ENCODE results near the gene MYOCD. TPM values are rescaled to one million over a fixed set of nuclear protein-coding genes. Genes with fewer than 3 reads are reported as not detected.

Gene MYOCD
- total RNA-seq, 1 experiment from 2014 or later, result not detected

DNA sequence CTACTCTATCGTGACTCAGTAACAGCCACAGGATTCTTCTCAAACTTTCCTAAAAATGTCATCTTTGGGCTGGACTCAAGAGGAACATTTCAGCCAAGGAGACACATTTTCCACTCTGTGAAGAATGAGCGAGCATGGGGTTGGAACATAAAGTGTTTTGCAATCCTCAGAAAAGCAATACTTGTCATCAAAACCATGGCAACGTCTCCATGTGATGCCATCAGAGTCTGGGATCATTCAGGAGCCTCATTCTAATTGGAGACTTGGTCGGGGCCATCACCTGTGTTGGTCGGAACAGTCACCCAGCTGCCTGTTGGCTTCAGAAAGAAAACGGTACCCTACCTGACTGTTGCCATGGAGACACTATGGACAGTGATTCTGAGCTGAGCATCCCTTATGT is 25.5 kb downstream of the MYOCD start:
- intact Hi-C loops (cut with micrococcal nuclease; ENCODE audit: unreplicated experiment), result no loop called here
- no TSS peak for BruUV-seq (replicated peaks)
- ChIA-PET CTCF (no interaction called here), POLR2A (ENCODE audit: unreplicated experiment) (no interaction called here)
- TF ChIP-seq, protein P1, sequence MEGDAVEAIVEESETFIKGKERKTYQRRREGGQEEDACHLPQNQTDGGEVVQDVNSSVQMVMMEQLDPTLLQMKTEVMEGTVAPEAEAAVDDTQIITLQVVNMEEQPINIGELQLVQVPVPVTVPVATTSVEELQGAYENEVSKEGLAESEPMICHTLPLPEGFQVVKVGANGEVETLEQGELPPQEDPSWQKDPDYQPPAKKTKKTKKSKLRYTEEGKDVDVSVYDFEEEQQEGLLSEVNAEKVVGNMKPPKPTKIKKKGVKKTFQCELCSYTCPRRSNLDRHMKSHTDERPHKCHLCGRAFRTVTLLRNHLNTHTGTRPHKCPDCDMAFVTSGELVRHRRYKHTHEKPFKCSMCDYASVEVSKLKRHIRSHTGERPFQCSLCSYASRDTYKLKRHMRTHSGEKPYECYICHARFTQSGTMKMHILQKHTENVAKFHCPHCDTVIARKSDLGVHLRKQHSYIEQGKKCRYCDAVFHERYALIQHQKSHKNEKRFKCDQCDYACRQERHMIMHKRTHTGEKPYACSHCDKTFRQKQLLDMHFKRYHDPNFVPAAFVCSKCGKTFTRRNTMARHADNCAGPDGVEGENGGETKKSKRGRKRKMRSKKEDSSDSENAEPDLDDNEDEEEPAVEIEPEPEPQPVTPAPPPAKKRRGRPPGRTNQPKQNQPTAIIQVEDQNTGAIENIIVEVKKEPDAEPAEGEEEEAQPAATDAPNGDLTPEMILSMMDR (conservative IDR thresholded peaks at IDR 0.05), result no peak
- no peak for TF ChIP-seq EZH2 (IDR thresholded peaks at IDR 0.05; ENCODE audit: low read depth)
- no peaks in the 10 kb centered on the region for H3K36me3 ChIP-seq (ENCODE audit: low read depth)
- H3K4me2 ChIP-seq, result no peak overlapping the region
- H2AFZ ChIP-seq, result no peak overlapping the region
- H3F3A ChIP-seq (ENCODE audit: insufficient read depth, low read depth), result no peaks in the 10 kb centered on the region
- no peaks in the 10 kb centered on the region for H3K4me1 ChIP-seq (replicated peaks; ENCODE audit: insufficient read depth)
- no peaks in the 10 kb centered on the region for H3K9me2 ChIP-seq (ENCODE audit: insufficient read depth)
- no peaks in the 10 kb centered on the region for H3K9me3 ChIP-seq (ENCODE audit: insufficient read depth, low read depth)
- H3K27me3 ChIP-seq (ENCODE audit: insufficient read depth, low read depth), result no peaks in the 10 kb centered on the region
- H3K4me3 ChIP-seq, result no peak overlapping the region
- H3K79me2 ChIP-seq (ENCODE audit: low read depth), result no peaks in the 10 kb centered on the region
- H4K20me1 ChIP-seq (ENCODE audit: insufficient read depth), result no peaks in the 10 kb centered on the region
- H3K27ac ChIP-seq, result no peak overlapping the region
- no peak for DNase-seq

DNA sequence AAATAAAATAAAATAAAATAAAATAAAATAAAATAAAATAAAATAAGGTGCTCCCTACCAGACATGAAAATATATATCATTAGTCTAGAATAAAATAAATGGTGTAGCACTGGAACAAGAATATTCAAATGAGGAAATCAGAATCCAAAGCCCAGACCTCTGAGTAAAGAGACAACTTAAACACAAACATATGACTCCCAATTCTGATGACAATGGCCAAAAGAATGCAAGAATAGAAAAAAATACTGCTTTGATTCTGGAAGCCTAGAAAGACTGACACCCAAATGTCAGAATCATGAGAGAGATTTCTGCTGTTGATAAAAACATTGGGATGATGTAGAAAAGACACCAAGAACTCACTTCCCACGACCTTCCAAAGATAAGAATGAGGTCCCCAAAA is 27.9 kb downstream of the MYOCD start:
- no peaks in the 10 kb centered on the region for H4K20me1 ChIP-seq (ENCODE audit: insufficient read depth)
- H3K79me2 ChIP-seq (ENCODE audit: low read depth), result no peaks in the 10 kb centered on the region
- BruUV-seq (replicated peaks), result no TSS peak
- no peaks in the 10 kb centered on the region for H3K9me2 ChIP-seq (ENCODE audit: insufficient read depth)
- H2AFZ ChIP-seq, result no peak overlapping the region
- H3K4me2 ChIP-seq, result no peak overlapping the region
- TF ChIP-seq, protein P1 (conservative IDR thresholded peaks at IDR 0.05), result no peak
- TF ChIP-seq EZH2 (IDR thresholded peaks at IDR 0.05; ENCODE audit: low read depth), result no peak
- no peaks in the 10 kb centered on the region for H3F3A ChIP-seq (ENCODE audit: insufficient read depth, low read depth)
- no peaks in the 10 kb centered on the region for H3K4me1 ChIP-seq (replicated peaks; ENCODE audit: insufficient read depth)
- H3K27me3 ChIP-seq (ENCODE audit: insufficient read depth, low read depth), result no peaks in the 10 kb centered on the region
- intact Hi-C loops (cut with micrococcal nuclease; ENCODE audit: unreplicated experiment), result no loop called here
- no peaks in the 10 kb centered on the region for H3K36me3 ChIP-seq (ENCODE audit: low read depth)
- H3K27ac ChIP-seq, result no peak overlapping the region
- H3K4me3 ChIP-seq, result no peak overlapping the region
- DNase-seq, result no peak
- CTCF ChIA-PET, result no interaction called here
- POLR2A ChIA-PET (ENCODE audit: unreplicated experiment), result no interaction called here
- no peaks in the 10 kb centered on the region for H3K9me3 ChIP-seq (ENCODE audit: insufficient read depth, low read depth)

DNA sequence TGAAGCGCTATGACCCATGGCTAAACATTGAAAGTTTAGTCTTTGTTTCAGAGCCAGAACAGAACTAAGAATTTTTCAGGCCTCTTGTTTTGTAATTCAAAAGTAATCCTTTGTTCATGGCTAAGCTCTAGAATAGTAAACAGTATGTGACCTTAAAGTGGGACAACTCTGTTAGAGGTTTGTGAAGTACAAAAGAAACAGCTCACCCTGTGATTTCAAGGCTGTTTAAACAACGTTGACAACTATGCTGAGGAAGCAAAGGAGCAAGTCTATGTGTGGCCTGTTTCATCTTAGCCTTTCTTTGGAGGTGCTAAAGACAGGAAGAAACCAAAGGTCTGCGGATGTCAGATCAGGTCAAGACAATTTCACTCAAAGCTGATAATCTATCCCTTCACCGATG is 40.4 kb downstream of the MYOCD start:
- CTCF ChIA-PET, result no interaction called here
- Histone ChIP-seq H3K9me3 (ENCODE audit: insufficient read depth, low read depth) (no peaks in the 10 kb centered on the region), H3K27ac (no peak overlapping the region), H3K4me3 (no peak overlapping the region), H3K9me2 (ENCODE audit: insufficient read depth) (no peaks in the 10 kb centered on the region), H3F3A (ENCODE audit: insufficient read depth, low read depth) (no peaks in the 10 kb centered on the region), H2AFZ (no peak overlapping the region), H3K36me3 (ENCODE audit: low read depth) (no peaks in the 10 kb centered on the region), H3K4me1 (replicated peaks; ENCODE audit: insufficient read depth) (no peaks in the 10 kb centered on the region), H3K27me3 (ENCODE audit: insufficient read depth, low read depth) (peaks cover 3% of the 10 kb centered on the region; the same call in 1 of the 2 replicates), H4K20me1 (ENCODE audit: insufficient read depth) (no peaks in the 10 kb centered on the region), H3K4me2 (no peak overlapping the region), H3K79me2 (ENCODE audit: low read depth) (no peaks in the 10 kb centered on the region)
- no peak for TF ChIP-seq EZH2 (IDR thresholded peaks at IDR 0.05; ENCODE audit: low read depth)
- TF ChIP-seq, protein P1 (conservative IDR thresholded peaks at IDR 0.05), result no peak
- BruUV-seq (replicated peaks), result no TSS peak
- POLR2A ChIA-PET (ENCODE audit: unreplicated experiment), result no interaction called here
- no peak for DNase-seq
- intact Hi-C loops (cut with micrococcal nuclease; ENCODE audit: unreplicated experiment), result no loop called here
